SU-DHL-6 (cell line): ENCODE measurements around the gene TFAP2D.

ENCODE experiments used
- H2AFZ ChIP-seq: fragments of 200-600 bp; sonication (generic); 2 replicates; pipeline ENCODE4 v1.6.1; 2014; ENCODE audit warnings: low read depth, mild to moderate bottlenecking, moderate library complexity, mixed read lengths, antibody characterized with exemption, low read length; ENCODE audit not compliant: severe bottlenecking
- H3F3A ChIP-seq: fragments of 200-600 bp; shearing (Covaris generic); 2 replicates; pipeline ENCODE4 v1.6.0; 2016; ENCODE audit warnings: antibody characterized with exemption, mild to moderate bottlenecking; ENCODE audit not compliant: insufficient read depth
- H3K27ac ChIP-seq: fragments of 200-600 bp; sonication (generic); 2 replicates; pipeline ENCODE4 v1.5.1; 2016; ENCODE audit warnings: low read depth, mild to moderate bottlenecking, low read length, moderate library complexity, mixed read lengths
- H3K27me3 ChIP-seq: fragments of 200-600 bp; sonication (generic), shearing (Covaris generic); 2 replicates; pipeline ENCODE4 v1.6.0; 2014; ENCODE audit warnings: mild to moderate bottlenecking, low read length
- H3K36me3 ChIP-seq: fragments of 200-600 bp; sonication (generic); 2 replicates; pipeline ENCODE4 v1.6.1; 2014; ENCODE audit warnings: mild to moderate bottlenecking, low read length, mixed read lengths
- H3K4me2 ChIP-seq: fragments of 300-600, 200-600 bp; shearing (Covaris generic), sonication (generic); 2 replicates; pipeline ENCODE4 v1.6.0; 2014; ENCODE audit warnings: low read length, low read depth, mild to moderate bottlenecking; ENCODE audit not compliant: poor library complexity, severe bottlenecking
- H3K4me3 ChIP-seq: fragments of 200-600 bp; sonication (generic); 2 replicates; pipeline ENCODE4 v1.5.1; 2014; ENCODE audit warnings: antibody characterized with exemption, low read length, mild to moderate bottlenecking, mixed read lengths; ENCODE audit not compliant: insufficient read depth, poor library complexity, severe bottlenecking
- H3K79me2 ChIP-seq: fragments of 200-600 bp; sonication (generic); 2 replicates; pipeline ENCODE4 v1.6.1; 2014; ENCODE audit warnings: mild to moderate bottlenecking, low read length, moderate library complexity; ENCODE audit not compliant: insufficient read depth
- H3K9ac ChIP-seq: fragments of 200-600 bp; sonication (generic); 2 replicates; pipeline ENCODE4 v1.7.0; 2014; ENCODE audit warnings: mild to moderate bottlenecking, low read length
- H3K9me2 ChIP-seq: fragments of 200-600 bp; sonication (generic); replicated peaks from 2 replicates; pipeline ENCODE4 v1.6.1; 2014; ENCODE audit warnings: low read length; ENCODE audit not compliant: insufficient read depth
- H3K9me3 ChIP-seq: fragments of 200-600 bp; sonication (generic); 2 replicates; pipeline ENCODE4 v1.6.1; 2014; ENCODE audit warnings: low read length, mixed read lengths; ENCODE audit not compliant: insufficient read depth
- H4K20me1 ChIP-seq: fragments of 200-600 bp; sonication (generic); 2 replicates; pipeline ENCODE4 v1.6.1; 2014; ENCODE audit warnings: low read depth, mild to moderate bottlenecking, antibody characterized with exemption, low read length, moderate library complexity, mixed read lengths
- CTCF ChIP-seq: fragments of 200-600 bp; sonication (generic); IDR thresholded peaks from one replicate; pipeline ENCODE4 v1.5.1; 2017; ENCODE audit warnings: antibody characterized with exemption, mild to moderate bottlenecking, low read length, moderate library complexity; ENCODE audit not compliant: insufficient read depth, poor library complexity, severe bottlenecking
- EZH2phosphoT487 ChIP-seq: fragments of 200-600 bp; sonication (generic), shearing (Covaris generic); conservative IDR thresholded peaks from 2 replicates; pipeline ENCODE4 v1.6.1; 2018; ENCODE audit warnings: mild to moderate bottlenecking, antibody characterized with exemption, low read length, moderate library complexity, mixed read lengths

The TFAP2D gene

DNA sequence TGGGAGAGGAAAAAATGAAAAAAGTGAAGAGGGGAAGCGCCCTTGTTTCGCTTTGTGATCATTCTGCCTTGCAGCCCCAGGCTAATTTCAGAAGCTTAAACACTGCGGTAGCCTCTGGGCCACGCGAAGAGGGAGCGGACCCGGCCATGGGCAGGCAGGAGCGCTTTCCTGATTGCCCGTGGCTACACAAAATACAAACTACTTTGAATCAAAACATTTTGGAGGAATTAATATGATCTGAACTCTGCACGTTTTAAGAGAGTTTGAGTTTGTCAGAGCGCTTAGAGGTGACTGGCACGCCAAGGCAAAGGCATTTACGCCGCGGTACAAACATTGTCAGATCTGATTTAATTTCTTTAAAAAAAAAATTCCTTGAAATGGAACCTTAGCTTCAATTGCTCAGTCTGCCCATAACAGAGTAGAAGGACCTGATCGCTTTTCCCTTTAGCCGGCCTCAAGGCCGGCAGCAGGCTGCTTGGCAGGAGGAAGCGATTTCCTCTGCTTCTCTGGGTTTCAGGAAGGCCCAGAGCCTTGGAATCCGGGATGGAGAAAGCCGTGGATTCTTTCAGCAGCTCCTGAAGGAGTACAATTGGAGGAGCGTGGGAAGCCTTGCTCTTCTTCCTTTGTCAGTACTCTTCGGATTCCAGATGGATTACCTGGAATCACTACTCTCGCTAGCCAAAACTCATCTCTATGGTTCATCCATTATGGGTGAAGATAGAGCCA is 9.7 kb downstream of the TFAP2D start:
- Histone ChIP-seq H2AFZ (no peak overlapping the region), H3K4me3 (no peak overlapping the region), H3K27ac (no peak overlapping the region), H4K20me1 (no peaks in the 10 kb centered on the region), H3K36me3 (no peaks in the 10 kb centered on the region), H3K4me2 (no peak overlapping the region), H3K27me3 (no peaks in the 10 kb centered on the region), H3K9me3 (no peaks in the 10 kb centered on the region), H3F3A (no peaks in the 10 kb centered on the region), H3K9ac (no peak overlapping the region), H3K9me2 (no peaks in the 10 kb centered on the region), H3K79me2 (no peaks in the 10 kb centered on the region)
- TF ChIP-seq CTCF (no peak), EZH2phosphoT487 (no peak)

- H2AFZ ChIP-seq = no peak overlapping the region
- no peak for TF ChIP-seq EZH2phosphoT487
- TF ChIP-seq CTCF = no peak
- H3K27me3 ChIP-seq = no peaks in the 10 kb centered on the region
- no peak overlapping the region for H3K4me3 ChIP-seq
- H3K36me3 ChIP-seq = no peaks in the 10 kb centered on the region
- no peaks in the 10 kb centered on the region for H3K9me3 ChIP-seq
- no peaks in the 10 kb centered on the region for H3K79me2 ChIP-seq
- no peaks in the 10 kb centered on the region for H3K9me2 ChIP-seq
- H3K27ac ChIP-seq = no peak overlapping the region
- no peak overlapping the region for H3K9ac ChIP-seq
- H4K20me1 ChIP-seq = no peaks in the 10 kb centered on the region
- no peak overlapping the region for H3K4me2 ChIP-seq
- no peaks in the 10 kb centered on the region for H3F3A ChIP-seq
These were observed 11.2 kb downstream of the TFAP2D start for GRCh38 chr6:50724381-50725124.

GRCh38 chr6:50734488-50734887 is 21.2 kb downstream of the TFAP2D start:
- no peak overlapping the region for H3K4me2 ChIP-seq
- no peaks in the 10 kb centered on the region for H4K20me1 ChIP-seq
- H3K27ac ChIP-seq = no peak overlapping the region
- H3F3A ChIP-seq = no peaks in the 10 kb centered on the region
- no peak overlapping the region for H2AFZ ChIP-seq
- H3K9me2 ChIP-seq = peaks cover 5% of the 10 kb centered on the region; the same call in 1 of the 2 replicates
- no peak overlapping the region for H3K4me3 ChIP-seq
- H3K27me3 ChIP-seq = no peaks in the 10 kb centered on the region
- no peak for TF ChIP-seq EZH2phosphoT487
- no peak for TF ChIP-seq CTCF
- no peaks in the 10 kb centered on the region for H3K36me3 ChIP-seq
- no peaks in the 10 kb centered on the region for H3K79me2 ChIP-seq
- H3K9ac ChIP-seq = no peak overlapping the region
- H3K9me3 ChIP-seq = no peaks in the 10 kb centered on the region
